AG20443 (cell line): ENCODE results near the gene SARDH.
"Not testable (repeated sequence)": the region's sequence is repeated elsewhere in the genome, so short reads cannot be mapped to it uniquely, and the experiment has no call there.

Source experiments
- DNase-seq: peaks from one replicate; pipeline ENCODE4 v3.0.0; 2012; ENCODE audit warnings: low spot score, mixed read lengths

SARDH gene

GRCh38 chr9:133777068-133777791 lies 39.1 kb upstream of the SARDH start:
- DNase-seq, result no peak

GRCh38 chr9:133775951-133776905 lies 38.1 kb upstream of the SARDH start:
- no peak for DNase-seq

- DNase-seq, result no peak
Observed at GRCh38 chr9:133775291-133775690, 37.1 kb upstream of the SARDH start.

GRCh38 chr9:133774799-133775198 lies 36.6 kb upstream of the SARDH start:
- DNase-seq, result no peak

- DNase-seq, result peak; percentile 53
Observed at GRCh38 chr9:133773889-133774655, 35.9 kb upstream of the SARDH start.

- DNase-seq, result no peak
Observed at GRCh38 chr9:133772581-133772980, 34.4 kb upstream of the SARDH start.

GRCh38 chr9:133771486-133772482 lies 33.6 kb upstream of the SARDH start:
- no peak for DNase-seq

GRCh38 chr9:133770076-133770777 lies 32.1 kb upstream of the SARDH start:
- DNase-seq, result no peak

- DNase-seq, result no peak
Observed at GRCh38 chr9:133769511-133770075, 31.4 kb upstream of the SARDH start.

GRCh38 chr9:133768859-133769510 lies 30.8 kb upstream of the SARDH start:
- no peak for DNase-seq

- no peak for DNase-seq
Observed at GRCh38 chr9:133768371-133768858, 30.3 kb upstream of the SARDH start.

GRCh38 chr9:133767625-133768024 lies 29.5 kb upstream of the SARDH start:
- DNase-seq, result no peak

- DNase-seq, result no peak
Observed at GRCh38 chr9:133767008-133767407, 28.9 kb upstream of the SARDH start.

- DNase-seq, result not testable (repeated sequence)
Observed at GRCh38 chr9:133766234-133766633, 28.1 kb upstream of the SARDH start.

- DNase-seq, result peak; percentile 48
Observed at GRCh38 chr9:133763272-133764183, 25.4 kb upstream of the SARDH start.

GRCh38 chr9:133762488-133763271 lies 24.5 kb upstream of the SARDH start:
- no peak for DNase-seq

- no peak for DNase-seq
Observed at GRCh38 chr9:133761641-133762248, 23.6 kb upstream of the SARDH start.
